Aorta (tissue), 5 donors: ENCODE measurements around the gene ALDOB. TPM values are rescaled to one million over a fixed set of nuclear protein-coding genes. Genes with fewer than 3 reads are reported as not detected.

Experiments
- ATAC-seq: fragments of 200-7000 bp; cut with Tn5 transposase; one replicate; pipeline ENCODE4 v1.9.1; 2022; ENCODE audit warnings: moderate library complexity; ENCODE audit not compliant: low FRiP score
- DNase-seq, 2 donors: peaks; one replicate each; pipeline ENCODE4 v3.0.0-alpha.2; 2020
- H3K27ac ChIP-seq, 2 donors: one replicate each; pipeline ENCODE4 v1.5.1; 2013; ENCODE audit warnings: low read length in 2 of 2, mild to moderate bottlenecking in 2 of 2, moderate library complexity in 2 of 2, control low read depth in 1 of 2, inconsistent platforms in 1 of 2, low read depth in 1 of 2
- H3K27me3 ChIP-seq, 2 donors: one replicate each; pipeline ENCODE4 v1.6.1; 2013; ENCODE audit warnings: control low read depth in 1 of 2, low read length in 1 of 2, mild to moderate bottlenecking in 1 of 2, moderate library complexity in 1 of 2; ENCODE audit not compliant: insufficient read depth in 2 of 2, control insufficient read depth in 1 of 2
- H3K36me3 ChIP-seq, 2 donors: one replicate each; pipeline ENCODE4 v1.6.1; 2013; ENCODE audit warnings: control low read depth in 1 of 2, low read length in 1 of 2, mild to moderate bottlenecking in 1 of 2; ENCODE audit not compliant: insufficient read depth in 2 of 2, control insufficient read depth in 1 of 2
- H3K4me1 ChIP-seq, 2 donors: one replicate each; pipeline ENCODE4 v1.6.1; 2013; ENCODE audit warnings: low read length in 2 of 2, control low read depth in 1 of 2, mild to moderate bottlenecking in 1 of 2, moderate library complexity in 1 of 2; ENCODE audit not compliant: insufficient read depth in 2 of 2, control insufficient read depth in 1 of 2
- H3K4me3 ChIP-seq, 2 donors: one replicate each; pipeline ENCODE4 v1.5.1; 2013; ENCODE audit warnings: low read length in 2 of 2, control low read depth in 1 of 2, mild to moderate bottlenecking in 1 of 2
- H3K9me3 ChIP-seq: one replicate; pipeline ENCODE4 v1.6.1; 2013; ENCODE audit warnings: mild to moderate bottlenecking, low read length; ENCODE audit not compliant: control insufficient read depth
- WGBS, 2 donors: extraction: QIAGEN DNeasy Blood & Tissue Kit; methylation state at CpG; one replicate each; pipeline ENCODE4 v1.1.7; 2013; 5-methylcytosine and 5-hydroxymethylcytosine counted together
- intact Hi-C, 2 donors: fragments of 100-400 bp; cut with DNase I; formaldehyde crosslinking; loops; one replicate each; pipeline versions ENCODE4 v1.14.2 to v1.15.0; 2022
- polyA plus RNA-seq, 2 donors: library from polyadenylated mRNA; stranded (reverse); fragments of 200-250 nt; gene quantifications; one replicate each; pipeline ENCODE4 v1.2.3, GENCODE V29; 2013
- total RNA-seq, 2 donors: library from RNA; stranded (reverse); fragmentation: NEBNext Ultra II Directional; extraction: Animal tissue kit (Norgen Biotek cat#: 25700); gene quantifications; one replicate each; pipeline ENCODE4 v1.2.1, GENCODE V29; 2021
- donor health status: healthy with polysubstance abuse.
- donor health status: Bipolar disorder and iron deficiency.
- donor health status: DM: no; HTN: no; CAD: no.
- donor health status: DM: no; HTN: no; CAD: no.
- donor health status: DM: yes; HTN: yes; CAD: no.

The ALDOB gene
- total and polyA plus RNA-seq, 4 donors = 1.3 to 1,178 TPM; not detected in 2

DNA sequence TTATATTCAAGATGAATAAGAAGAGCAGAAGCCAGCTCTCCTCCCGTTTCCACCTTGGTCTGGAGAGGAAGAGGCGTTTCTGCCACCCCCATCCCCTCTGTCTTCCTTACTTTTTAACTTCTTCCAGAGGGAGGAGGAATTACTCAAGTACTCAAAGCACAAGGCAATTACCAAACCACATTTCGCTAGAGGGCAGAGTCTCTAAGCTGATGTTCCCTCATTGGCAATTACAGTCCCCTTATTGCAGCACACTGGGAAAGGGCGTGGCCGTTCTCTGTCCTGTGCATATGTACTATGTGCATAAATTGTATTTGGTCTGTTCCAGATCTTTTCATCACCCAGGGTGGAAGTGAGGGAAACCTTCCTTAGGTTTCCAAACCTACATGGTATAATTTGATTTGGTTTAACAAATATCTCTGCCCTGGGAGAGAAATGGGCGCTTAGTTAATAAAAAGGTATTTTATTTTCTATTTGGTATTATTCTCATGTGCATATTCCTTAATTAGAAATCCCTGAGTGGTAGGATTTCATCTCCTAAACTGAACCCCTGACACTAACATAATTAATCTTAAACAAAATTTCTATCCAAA lies 29.8 kb upstream of the ALDOB start:
- no peaks in the 10 kb centered on the region for H3K4me1 ChIP-seq
- 33 to 36% methylated on average over 6 of the region's 6 CpGs for WGBS, 2 donors
- no peaks in the 10 kb centered on the region for H3K9me3 ChIP-seq
- ATAC-seq (no peak), DNase-seq (no peak)
- no peak overlapping the region for H3K27ac ChIP-seq
- H3K27me3 ChIP-seq = no peaks in the 10 kb centered on the region
- peaks cover 0 to 2% of the 10 kb centered on the region in 2 donors for H3K36me3 ChIP-seq
- intact Hi-C loops = no loop called here
- no peak overlapping the region for H3K4me3 ChIP-seq

- Histone ChIP-seq H3K27ac (no peak overlapping the region), H3K36me3 (no peaks in the 10 kb centered on the region), H3K27me3 (no peaks in the 10 kb centered on the region), H3K4me1 (peaks cover 0 to 1% of the 10 kb centered on the region in 2 donors), H3K9me3 (no peaks in the 10 kb centered on the region), H3K4me3 (no peak overlapping the region)
- DNase-seq (no peak), ATAC-seq (no peak)
- 73 to 80% methylated on average over 2 of the region's 2 CpGs for WGBS, 2 donors
- intact Hi-C loops = no loop called here
Observed at GRCh38 chr9:101463397-101463796, 27.8 kb upstream of the ALDOB start.

- intact Hi-C loops = no loop called here
- Histone ChIP-seq H3K4me1 (peaks cover 0 to 1% of the 10 kb centered on the region in 2 donors), H3K9me3 (no peaks in the 10 kb centered on the region), H3K36me3 (no peaks in the 10 kb centered on the region), H3K27me3 (no peaks in the 10 kb centered on the region), H3K27ac (no peak overlapping the region), H3K4me3 (no peak overlapping the region)
- WGBS, 2 donors = 58 to 59% methylated on average over 5 of the region's 5 CpGs
- no peak for ATAC-seq
- DNase-seq = no peak
Observed at GRCh38 chr9:101462558-101462957, 27.0 kb upstream of the ALDOB start.

DNA sequence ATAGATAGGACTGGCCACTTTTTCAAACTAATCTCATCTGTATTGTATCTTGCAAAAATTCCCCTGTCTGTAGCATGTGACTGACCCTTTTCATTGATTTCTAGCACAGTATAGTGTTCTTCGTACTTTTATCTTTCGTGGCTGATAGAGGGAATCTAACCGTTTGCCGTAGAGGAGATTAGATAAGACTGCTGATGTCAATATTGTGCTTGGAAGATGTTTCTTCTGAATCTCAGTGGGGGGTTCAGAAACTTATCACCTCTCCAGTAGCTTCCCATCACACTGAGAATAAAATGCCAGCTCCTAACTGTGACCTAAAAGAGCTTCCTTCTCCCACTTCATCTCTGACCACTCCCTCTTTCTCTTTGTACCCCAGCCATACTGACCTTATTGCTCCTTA lies 25.4 kb upstream of the ALDOB start:
- no peak overlapping the region for H3K4me3 ChIP-seq
- no peak for DNase-seq

DNA sequence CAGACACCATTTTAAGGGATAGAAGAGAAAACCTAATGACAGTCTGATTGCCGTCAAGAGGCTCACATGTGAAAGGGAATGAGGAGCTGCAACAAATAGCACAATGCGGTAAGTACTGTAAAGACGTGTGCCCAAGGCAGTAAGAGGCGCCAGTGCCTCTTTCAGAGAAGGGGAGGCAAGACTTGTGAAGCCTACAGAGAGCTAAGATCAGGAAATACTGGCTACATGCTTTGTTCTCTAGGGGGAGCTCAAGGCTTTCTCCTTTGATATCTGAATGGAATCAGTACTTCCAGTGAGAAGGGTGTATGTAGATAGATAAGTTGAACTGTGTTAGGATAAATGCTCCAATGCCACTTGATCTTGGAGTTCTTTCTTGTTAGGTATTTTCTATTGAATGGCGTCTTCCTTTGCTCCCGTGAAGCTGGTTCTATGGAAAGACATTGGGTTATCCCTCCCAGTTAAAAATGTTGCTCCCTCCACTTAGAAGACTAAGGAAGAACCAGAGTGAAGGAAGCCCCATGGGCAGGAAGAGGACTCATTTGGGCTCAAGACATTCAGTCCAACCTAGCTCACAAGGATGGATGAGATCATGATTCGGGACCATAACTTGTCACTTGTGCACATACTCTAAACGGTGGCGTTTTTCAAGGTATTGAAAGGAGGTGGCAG lies 23.5 kb upstream of the ALDOB start:
- ATAC-seq (peak; percentile 76), DNase-seq (no peak)
- 34 to 37% methylated on average over 9 of the region's 9 CpGs for WGBS, 2 donors
- Histone ChIP-seq H3K36me3 (no peaks in the 10 kb centered on the region), H3K27ac (no peak overlapping the region), H3K27me3 (no peaks in the 10 kb centered on the region), H3K9me3 (no peaks in the 10 kb centered on the region), H3K4me1 (peaks cover 0 to 1% of the 10 kb centered on the region in 2 donors), H3K4me3 (no peak overlapping the region)
- intact Hi-C loops = loop anchor here (1.0 to 10.0 kb wide), 3 partner anchors 64 to 72 kb away; partner anchors contain the start of genes MRPL50 (in 1 of the 2) and ZNF189 (in 1 of the 2)

More for the DNA sequence above, 25.4 kb upstream of the ALDOB start:
- Histone ChIP-seq H3K9me3 (no peaks in the 10 kb centered on the region), H3K4me1 (peaks cover 0 to 1% of the 10 kb centered on the region in 2 donors), H3K27ac (no peak overlapping the region), H3K36me3 (no peaks in the 10 kb centered on the region), H3K27me3 (no peaks in the 10 kb centered on the region)
- WGBS, 2 donors = 24 to 27% methylated on average over 4 of the region's 4 CpGs
- ATAC-seq = no peak
- intact Hi-C loops = no loop called here

DNA sequence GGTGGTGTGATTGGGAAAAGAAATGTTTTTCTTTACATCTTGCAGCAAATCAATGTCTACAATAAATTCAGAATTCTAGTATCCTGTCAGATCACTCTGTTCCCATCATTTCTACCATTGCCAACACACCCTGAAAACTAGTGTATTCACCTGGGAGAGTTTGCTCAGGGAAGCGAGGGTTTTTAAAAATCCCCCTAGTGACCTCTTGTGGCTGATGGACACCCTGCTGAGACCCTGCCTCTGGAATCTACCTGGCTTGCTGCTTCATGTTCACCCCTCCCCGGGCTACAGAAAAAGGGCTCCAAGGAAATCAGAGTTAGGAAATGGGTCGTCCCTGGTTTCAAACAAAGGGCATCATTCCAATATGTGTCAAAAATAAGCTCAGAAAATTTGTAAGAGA lies 21.4 kb upstream of the ALDOB start:
- H3K36me3 ChIP-seq = no peaks in the 10 kb centered on the region
- ATAC-seq (no peak), DNase-seq (no peak)
- WGBS, 2 donors = 22 to 23% methylated on average over 3 of the region's 3 CpGs
- H3K27me3 ChIP-seq = no peaks in the 10 kb centered on the region
- intact Hi-C loops = loop anchor here in 1 of 2 donors (10.0 kb wide), 1 partner anchor 62 kb away; the partner anchor contains the start of genes MRPL50 and ZNF189
- H3K9me3 ChIP-seq = no peaks in the 10 kb centered on the region
- H3K4me3 ChIP-seq = no peak overlapping the region
- H3K4me1 ChIP-seq = peaks cover 0 to 1% of the 10 kb centered on the region in 2 donors
- no peak overlapping the region for H3K27ac ChIP-seq

DNA sequence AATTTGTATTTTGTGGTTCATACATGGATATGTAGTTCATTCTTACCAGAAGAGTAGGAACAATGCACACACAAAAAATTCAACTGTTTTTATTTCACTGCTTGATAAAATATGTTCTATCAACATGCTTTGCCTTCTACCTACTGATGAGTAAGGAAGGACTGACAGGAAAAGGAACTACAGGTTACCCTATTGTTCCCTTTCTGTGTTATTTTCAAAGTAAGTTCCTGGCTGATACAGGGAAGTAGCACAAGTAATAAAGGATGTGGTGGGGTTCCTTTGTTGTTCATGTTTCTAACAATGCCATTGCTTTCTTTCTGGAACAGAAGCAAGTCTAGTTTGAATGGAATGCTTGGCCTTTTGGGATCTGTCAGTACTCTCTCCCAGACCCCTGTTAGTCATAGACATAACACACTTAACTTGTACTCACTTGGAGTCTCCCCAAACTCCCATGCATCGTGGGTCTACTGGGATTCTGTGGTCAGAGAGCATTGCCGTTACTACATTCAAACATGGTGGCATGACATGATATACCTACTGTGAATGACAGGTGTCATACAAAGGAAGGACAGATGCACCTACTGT lies 20.2 kb upstream of the ALDOB start:
- H3K36me3 ChIP-seq = no peaks in the 10 kb centered on the region
- H3K4me3 ChIP-seq = no peak overlapping the region
- DNase-seq = no peak
- H3K27ac ChIP-seq = no peak overlapping the region
- intact Hi-C loops = loop anchor here in 1 of 2 donors (10.0 kb wide), 1 partner anchor 61 kb away; the partner anchor contains the start of genes MRPL50 and ZNF189
- no peaks in the 10 kb centered on the region for H3K9me3 ChIP-seq
- WGBS, 2 donors = 32 to 49% methylated on average over 2 of the region's 2 CpGs
- H3K27me3 ChIP-seq = no peaks in the 10 kb centered on the region
- peaks cover 0 to 1% of the 10 kb centered on the region in 2 donors for H3K4me1 ChIP-seq
- ATAC-seq = no peak

DNA sequence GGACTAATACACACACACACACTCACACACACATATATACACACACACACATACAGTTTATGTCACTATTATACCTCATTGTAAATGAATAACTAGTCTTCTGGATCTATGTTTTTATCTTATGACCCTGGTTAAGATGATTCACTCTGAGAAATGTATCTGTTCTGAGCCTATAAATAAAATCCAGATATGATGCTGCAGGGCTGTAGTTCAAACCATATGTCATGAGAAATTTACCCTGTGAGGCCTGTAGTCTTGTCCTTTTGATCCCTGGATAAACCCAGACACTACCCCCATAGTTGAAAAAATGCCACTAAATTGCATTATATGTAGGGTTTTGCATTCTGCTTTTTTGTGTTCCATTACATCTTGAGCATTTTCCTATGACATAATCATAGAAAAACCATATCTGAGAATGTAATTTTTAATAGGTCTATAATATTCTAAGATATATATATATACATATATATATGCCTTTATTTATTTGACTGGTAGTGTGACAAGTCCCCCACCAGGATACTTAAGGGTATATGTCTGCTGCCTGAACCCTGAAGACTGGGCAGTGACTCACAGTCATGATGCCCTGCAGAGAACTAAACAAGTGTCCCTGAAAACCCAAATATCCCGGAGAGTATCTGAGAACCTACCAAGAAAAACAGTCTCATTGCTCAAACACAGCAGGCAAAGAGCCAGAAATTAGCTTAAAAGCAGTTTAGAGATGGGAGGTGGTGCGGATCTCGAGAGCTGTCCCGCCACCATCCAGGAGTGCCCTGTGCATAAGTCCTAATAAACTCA lies 18.4 kb upstream of the ALDOB start:
- Histone ChIP-seq H3K4me3 (no peak overlapping the region), H3K36me3 (no peaks in the 10 kb centered on the region), H3K9me3 (no peaks in the 10 kb centered on the region), H3K27me3 (no peaks in the 10 kb centered on the region), H3K4me1 (peaks cover 0 to 1% of the 10 kb centered on the region in 2 donors), H3K27ac (no peak overlapping the region)
- WGBS, 2 donors = 54 to 58% methylated on average over 4 of the region's 4 CpGs
- no peak for DNase-seq
- intact Hi-C loops = loop anchor here in 1 of 2 donors (10.0 kb wide), 1 partner anchor 59 kb away; the partner anchor contains the start of genes MRPL50 and ZNF189
- ATAC-seq = no peak
